Right cardiac atrium (tissue), 5 donors: Measurements from ENCODE around the gene PHACTR1. TPM values are rescaled to one million over a fixed set of nuclear protein-coding genes. Genes with fewer than 3 reads are reported as not detected.

ENCODE experiments used
- ATAC-seq, 2 donors: fragments of 200-7000 bp; cut with Tn5 transposase; one replicate each; pipeline versions ENCODE4 v1.8.0 to v1.9.1; 2020; ENCODE audit warnings: moderate library complexity in 2 of 2, mild to moderate bottlenecking in 1 of 2
- DNase-seq, 3 donors: peaks; one replicate each; pipeline ENCODE4 v3.0.0-alpha.2; 2020
- H3K27ac ChIP-seq: one replicate; pipeline ENCODE4 v1.5.1; 2013; ENCODE audit warnings: mild to moderate bottlenecking, low read length, control low read depth, moderate library complexity
- H3K27me3 ChIP-seq: one replicate; pipeline ENCODE4 v1.6.1; 2013; ENCODE audit not compliant: control insufficient read depth, insufficient read depth
- H3K4me1 ChIP-seq: one replicate; pipeline ENCODE4 v1.6.1; 2013; ENCODE audit warnings: low read length; ENCODE audit not compliant: control insufficient read depth, insufficient read depth
- H3K4me3 ChIP-seq: one replicate; pipeline ENCODE4 v1.5.1; 2013; ENCODE audit warnings: low read length, control low read depth
- H3K9me3 ChIP-seq: one replicate; pipeline ENCODE4 v1.6.1; 2013; ENCODE audit warnings: low read length; ENCODE audit not compliant: control insufficient read depth
- WGBS: extraction: QIAGEN DNeasy Blood & Tissue Kit; methylation state at CpG from one replicate; pipeline ENCODE4 v1.1.7; 2013; 5-methylcytosine and 5-hydroxymethylcytosine counted together
- intact Hi-C, 4 donors: fragments of 100-400 bp; cut with DNase I; formaldehyde crosslinking; loops; one replicate each; pipeline versions ENCODE4 v1.11.0 to v1.14.0; 2022 to 2023
- polyA plus RNA-seq: library from polyadenylated mRNA; stranded (reverse); fragments of 200-250 nt; gene quantifications from one replicate; pipeline ENCODE4 v1.2.3, GENCODE V29; 2013
- total RNA-seq, 4 donors: library from RNA; stranded (reverse); fragmentation: NEBNext Ultra II Directional; extraction: Animal tissue kit (Norgen Biotek cat#: 25700); gene quantifications; one replicate each; pipeline ENCODE4 v1.2.1, GENCODE V29; 2021
- donor health status: healthy with polysubstance abuse.
- donor health status: DM: no; HTN: yes; CAD: no.
- donor health status: DM: no; HTN: no; CAD: no.
- donor health status: DM: no; HTN: yes; CAD: no; lungs with severe emphysema.
- donor health status: DM: yes; HTN: yes; CAD: no.

The PHACTR1 gene
- total and polyA plus RNA-seq, 5 donors = 7.3 to 29.4 (median 25.1) TPM

DNA sequence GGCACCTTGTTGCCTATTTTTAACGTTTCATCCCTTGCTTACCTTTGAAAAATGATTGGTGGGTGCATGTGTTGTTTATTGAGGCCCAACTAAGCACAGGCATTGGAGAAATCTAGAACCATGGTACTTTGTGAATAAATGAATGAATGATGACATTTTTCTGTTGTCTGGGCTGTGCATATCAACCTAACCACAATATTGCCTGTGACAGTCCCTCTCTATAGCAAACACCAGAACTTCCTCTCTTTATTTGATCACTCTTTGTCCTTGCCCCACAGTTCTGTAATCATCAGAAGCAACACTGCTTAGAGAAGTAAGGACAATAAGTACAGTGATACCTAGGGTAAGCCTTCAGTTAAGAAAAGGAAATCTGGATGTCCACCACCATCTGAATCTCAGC, 536.7 kb downstream of the PHACTR1 start:
- DNase-seq (no peak), ATAC-seq (no peak)
- Histone ChIP-seq H3K4me1 (no peaks in the 10 kb centered on the region), H3K27ac (no peak overlapping the region), H3K9me3 (no peaks in the 10 kb centered on the region), H3K4me3 (no peak overlapping the region), H3K27me3 (no peaks in the 10 kb centered on the region)
- intact Hi-C loops = no loop called here
- WGBS = 88% methylated on average over 1 of the region's 1 CpG

DNA sequence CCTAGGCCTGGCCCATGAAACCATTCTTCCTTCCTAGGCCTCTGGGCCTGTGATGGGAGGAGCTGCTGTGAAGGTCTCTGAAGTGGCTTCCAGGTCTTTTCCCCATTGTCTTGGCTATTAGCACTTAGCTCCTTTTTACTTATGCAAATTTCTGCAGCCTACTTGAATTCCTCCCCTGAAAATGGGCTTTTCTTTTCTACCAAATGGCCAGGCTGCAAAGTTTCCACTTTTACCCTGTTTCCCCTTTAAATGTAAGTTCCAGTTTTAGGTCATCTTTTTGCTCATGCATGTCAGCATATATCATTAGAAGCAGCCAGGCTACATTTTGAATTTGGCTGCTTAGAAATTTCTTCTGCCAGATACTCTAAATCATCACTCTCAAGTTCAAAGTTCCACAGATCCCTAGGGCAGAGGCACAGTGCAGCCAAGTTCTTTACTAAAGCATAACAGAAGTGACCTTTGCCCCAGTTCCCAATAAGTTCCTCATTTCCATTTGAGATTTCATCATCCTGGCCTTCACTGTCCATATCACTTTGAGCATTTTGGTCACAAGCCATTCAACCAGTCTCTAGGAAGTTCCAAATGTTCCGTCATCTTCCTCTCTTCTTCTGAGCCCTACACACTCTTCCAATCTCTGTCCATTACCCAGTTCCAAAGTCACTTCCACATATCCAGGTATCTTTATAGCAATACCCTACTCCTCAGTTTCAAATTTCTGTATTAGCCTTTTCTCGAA, 539.9 kb downstream of the PHACTR1 start:
- intact Hi-C loops = no loop called here
- H3K27ac ChIP-seq = no peak overlapping the region
- DNase-seq = no peak
- no peaks in the 10 kb centered on the region for H3K27me3 ChIP-seq
- no peak overlapping the region for H3K4me3 ChIP-seq
- no peaks in the 10 kb centered on the region for H3K9me3 ChIP-seq
- no peak for ATAC-seq
- WGBS = 81% methylated on average over 2 of the region's 2 CpGs
- no peaks in the 10 kb centered on the region for H3K4me1 ChIP-seq

DNA sequence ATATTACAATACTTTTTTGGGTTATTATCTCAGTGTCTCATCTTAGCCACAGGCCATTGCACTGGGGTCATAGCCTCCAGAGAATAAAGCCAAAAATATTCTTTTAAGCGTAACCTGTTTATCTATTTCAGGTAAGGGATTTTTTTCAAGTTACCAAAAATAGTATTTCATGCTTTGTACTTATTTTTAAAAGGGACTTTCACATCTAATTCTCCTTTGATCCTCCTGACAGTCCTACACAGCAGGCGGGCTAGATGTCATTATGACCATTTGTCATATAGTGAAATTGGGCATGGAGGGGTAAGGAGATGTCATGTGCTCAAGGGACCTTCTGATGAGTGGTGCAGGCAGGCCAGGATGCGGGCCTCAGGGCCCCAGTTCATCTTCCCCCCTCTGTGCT, 542.8 kb downstream of the PHACTR1 start:
- no peaks in the 10 kb centered on the region for H3K9me3 ChIP-seq
- intact Hi-C loops = no loop called here
- 97% methylated on average over 3 of the region's 3 CpGs for WGBS
- H3K4me1 ChIP-seq = no peaks in the 10 kb centered on the region
- DNase-seq (no peak), ATAC-seq (no peak)
- no peak overlapping the region for H3K4me3 ChIP-seq
- H3K27me3 ChIP-seq = no peaks in the 10 kb centered on the region
- H3K27ac ChIP-seq = no peak overlapping the region

DNA sequence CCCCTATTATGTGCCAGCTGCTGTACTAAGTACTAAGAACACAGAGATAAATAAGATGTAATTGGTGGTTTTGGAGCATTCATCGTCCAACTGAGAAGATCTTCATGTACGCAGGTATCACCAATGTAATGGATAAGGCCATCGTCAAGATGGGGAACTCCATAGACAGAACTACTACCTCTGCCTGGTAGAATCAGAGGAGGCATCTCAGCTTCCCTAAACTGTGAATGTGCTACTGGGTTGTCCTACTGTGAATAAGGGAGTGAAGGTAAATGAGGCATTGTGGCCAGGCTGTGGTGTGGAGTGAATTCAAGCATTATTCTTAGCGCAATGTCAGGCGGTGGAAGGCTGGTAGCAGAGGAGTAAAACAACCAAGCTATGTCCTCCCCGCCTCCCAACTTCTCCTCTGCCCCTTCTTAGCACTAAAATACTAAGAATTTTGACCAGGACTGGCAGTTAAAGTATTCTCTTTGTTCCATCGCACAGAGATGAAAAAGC, 543.6 kb downstream of the PHACTR1 start:
- no peak for DNase-seq

DNA sequence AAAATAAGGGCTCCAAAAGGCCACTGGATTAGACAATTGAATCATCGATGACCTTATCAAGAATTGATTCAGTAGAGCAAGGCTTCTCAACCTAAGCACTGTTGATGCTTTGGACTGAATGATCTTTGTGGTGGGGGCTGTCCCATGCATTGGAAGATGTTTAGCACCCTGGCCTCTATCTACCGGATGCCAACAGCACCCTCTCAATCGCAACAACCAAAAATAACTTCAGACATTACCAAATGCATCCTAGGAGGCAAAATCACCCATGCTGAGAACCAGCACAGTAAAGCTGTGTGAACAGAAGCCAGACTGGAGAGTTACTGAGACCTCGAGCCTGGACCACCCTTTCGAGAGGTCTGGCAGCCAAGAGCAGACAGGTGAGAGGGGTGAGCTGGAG, 544.3 kb downstream of the PHACTR1 start:
- WGBS = 81% methylated on average over 5 of the region's 5 CpGs
- no peak overlapping the region for H3K27ac ChIP-seq
- H3K4me1 ChIP-seq = no peaks in the 10 kb centered on the region
- intact Hi-C loops = no loop called here
- H3K9me3 ChIP-seq = no peaks in the 10 kb centered on the region
- no peak overlapping the region for H3K4me3 ChIP-seq
- H3K27me3 ChIP-seq = no peaks in the 10 kb centered on the region
- ATAC-seq = no peak
- no peak for DNase-seq

More for the DNA sequence above, 543.6 kb downstream of the PHACTR1 start:
- no peak overlapping the region for H3K4me3 ChIP-seq
- no peaks in the 10 kb centered on the region for H3K27me3 ChIP-seq
- no peaks in the 10 kb centered on the region for H3K9me3 ChIP-seq
- no peak overlapping the region for H3K27ac ChIP-seq
- 91% methylated on average over 7 of the region's 7 CpGs for WGBS
- intact Hi-C loops = no loop called here
- no peak for ATAC-seq
- no peaks in the 10 kb centered on the region for H3K4me1 ChIP-seq

DNA sequence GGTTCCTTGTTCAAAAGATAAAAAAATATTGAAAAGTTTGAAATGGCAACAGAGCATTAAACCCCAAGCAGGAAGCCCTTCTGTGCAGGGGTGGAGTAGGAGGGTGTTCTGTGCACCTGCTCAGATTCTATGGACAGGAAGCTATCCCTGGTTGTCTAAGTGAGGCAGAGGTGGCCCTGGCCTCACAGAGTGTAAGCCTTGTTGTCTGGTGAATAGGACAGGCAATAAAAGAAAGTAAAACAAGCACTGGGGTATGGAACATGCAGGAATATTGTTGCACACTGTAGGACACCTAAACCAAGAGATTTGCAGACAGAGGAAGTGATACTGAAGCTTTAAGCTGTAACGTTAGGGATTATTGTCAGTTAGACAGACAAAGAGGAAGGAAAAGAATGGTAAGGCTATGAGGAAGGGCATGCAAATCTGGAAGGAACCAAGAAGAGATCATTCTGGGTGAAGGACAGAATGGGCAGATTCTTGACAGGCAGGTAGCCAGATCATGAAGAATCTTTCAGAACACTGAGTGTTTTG, 545.0 kb downstream of the PHACTR1 start:
- peak; percentile 22 to 39 for ATAC-seq
- intact Hi-C loops = no loop called here
- Histone ChIP-seq H3K4me1 (no peaks in the 10 kb centered on the region), H3K27ac (no peak overlapping the region), H3K9me3 (no peaks in the 10 kb centered on the region), H3K4me3 (no peak overlapping the region), H3K27me3 (no peaks in the 10 kb centered on the region)
- no peak for DNase-seq
- WGBS = 52% methylated on average over 1 of the region's 1 CpG

DNA sequence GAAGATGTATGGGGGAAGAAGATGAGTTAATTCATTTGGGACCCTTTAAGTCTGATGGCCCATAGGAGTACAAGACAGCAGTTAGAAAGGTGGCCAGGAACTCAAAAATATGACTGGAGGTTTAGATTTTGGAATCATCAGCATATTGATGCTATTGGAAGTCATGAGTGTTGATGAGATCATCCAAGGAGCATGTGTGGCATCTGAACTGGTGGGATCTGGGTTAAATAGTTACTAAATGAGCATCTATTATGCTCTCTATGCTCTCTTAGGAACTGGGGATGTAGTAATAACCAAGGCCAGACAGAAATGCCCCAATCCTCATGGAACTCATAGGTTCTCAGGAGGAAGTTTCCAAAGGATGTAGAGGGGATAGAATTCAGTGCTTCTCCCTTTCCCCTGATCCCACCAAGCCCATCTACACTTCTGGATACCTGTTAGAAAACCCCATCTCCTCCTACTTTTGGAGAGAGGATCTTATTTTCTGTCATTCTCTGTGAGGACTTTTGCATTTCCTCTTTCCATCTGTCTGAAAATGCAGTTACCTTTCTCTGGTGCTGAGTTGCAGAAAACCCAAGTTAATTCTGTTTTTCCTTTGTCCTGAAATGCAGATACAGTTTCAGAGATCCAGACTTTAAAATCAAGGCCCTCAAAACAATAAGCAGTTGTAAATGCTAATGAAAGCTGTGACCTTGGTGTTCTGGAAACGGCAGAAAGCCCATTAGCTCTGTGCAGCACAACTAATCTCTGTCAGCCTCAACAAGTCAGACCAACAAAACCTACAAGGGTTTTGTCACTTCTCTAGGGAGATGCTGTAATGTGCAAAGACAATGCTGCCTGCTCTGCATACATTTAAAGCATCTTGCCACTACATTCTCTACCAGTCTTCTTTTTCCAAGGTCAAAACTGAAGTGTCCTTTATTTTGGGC, 546.0 kb downstream of the PHACTR1 start:
- H3K4me3 ChIP-seq = no peak overlapping the region
- H3K27ac ChIP-seq = no peak overlapping the region
- intact Hi-C loops = no loop called here
- H3K9me3 ChIP-seq = no peaks in the 10 kb centered on the region
- 45% methylated on average over 1 of the region's 1 CpG for WGBS
- no peaks in the 10 kb centered on the region for H3K27me3 ChIP-seq
- ATAC-seq = no peak
- DNase-seq = no peak
- H3K4me1 ChIP-seq = no peaks in the 10 kb centered on the region

DNA sequence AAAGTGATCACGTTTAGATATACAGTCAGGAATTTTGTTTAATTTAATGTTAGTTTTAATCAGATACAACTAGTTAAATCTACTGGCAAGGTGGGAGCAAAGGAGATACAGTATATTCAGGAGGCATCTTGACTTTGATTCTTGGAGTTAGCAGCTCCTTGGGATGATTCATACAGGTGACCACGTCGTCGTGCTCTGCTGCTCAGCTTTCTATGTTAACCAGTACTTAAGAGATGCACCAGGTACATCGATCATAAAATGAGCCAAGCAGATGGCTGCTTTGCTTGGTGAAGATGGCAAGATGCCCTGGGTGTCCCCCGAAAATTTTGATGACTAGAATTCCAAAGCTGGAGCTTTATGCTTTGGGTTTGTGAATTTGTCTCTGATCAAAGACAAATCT, 547.1 kb downstream of the PHACTR1 start:
- intact Hi-C loops = no loop called here
- Histone ChIP-seq H3K27me3 (no peaks in the 10 kb centered on the region), H3K4me3 (no peak overlapping the region), H3K4me1 (no peaks in the 10 kb centered on the region), H3K9me3 (no peaks in the 10 kb centered on the region), H3K27ac (no peak overlapping the region)
- DNase-seq (no peak), ATAC-seq (no peak)
- 93% methylated on average over 6 of the region's 6 CpGs for WGBS

DNA sequence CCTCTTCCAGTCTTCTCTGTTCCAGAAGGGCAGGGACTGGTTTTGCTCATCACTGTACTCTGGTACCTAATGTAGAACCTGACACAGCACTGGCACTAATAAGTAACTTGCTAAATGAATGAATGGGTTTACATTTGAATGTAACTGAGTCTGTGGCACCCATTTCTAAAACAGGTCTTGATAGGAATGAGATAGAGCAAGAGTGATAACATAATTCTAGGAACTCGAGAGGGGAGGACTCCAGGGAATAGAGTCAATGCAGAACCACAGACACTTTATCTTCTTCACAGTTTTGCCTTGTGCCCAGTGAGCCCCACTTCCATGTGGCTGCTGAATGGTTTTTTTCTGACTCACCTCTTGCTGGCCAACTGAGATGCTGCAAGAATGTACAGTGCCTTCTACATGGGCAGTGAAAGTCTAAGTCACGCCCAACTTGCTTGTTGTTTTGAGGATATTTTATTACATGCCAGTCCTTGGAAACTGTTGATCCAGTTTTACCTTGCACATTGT, 550.6 kb downstream of the PHACTR1 start:
- intact Hi-C loops = no loop called here
- Histone ChIP-seq H3K9me3 (no peaks in the 10 kb centered on the region), H3K4me1 (no peaks in the 10 kb centered on the region), H3K27me3 (no peaks in the 10 kb centered on the region), H3K27ac (no peak overlapping the region), H3K4me3 (no peak overlapping the region)
- ATAC-seq (no peak), DNase-seq (no peak)
- 83% methylated on average over 2 of the region's 2 CpGs for WGBS

DNA sequence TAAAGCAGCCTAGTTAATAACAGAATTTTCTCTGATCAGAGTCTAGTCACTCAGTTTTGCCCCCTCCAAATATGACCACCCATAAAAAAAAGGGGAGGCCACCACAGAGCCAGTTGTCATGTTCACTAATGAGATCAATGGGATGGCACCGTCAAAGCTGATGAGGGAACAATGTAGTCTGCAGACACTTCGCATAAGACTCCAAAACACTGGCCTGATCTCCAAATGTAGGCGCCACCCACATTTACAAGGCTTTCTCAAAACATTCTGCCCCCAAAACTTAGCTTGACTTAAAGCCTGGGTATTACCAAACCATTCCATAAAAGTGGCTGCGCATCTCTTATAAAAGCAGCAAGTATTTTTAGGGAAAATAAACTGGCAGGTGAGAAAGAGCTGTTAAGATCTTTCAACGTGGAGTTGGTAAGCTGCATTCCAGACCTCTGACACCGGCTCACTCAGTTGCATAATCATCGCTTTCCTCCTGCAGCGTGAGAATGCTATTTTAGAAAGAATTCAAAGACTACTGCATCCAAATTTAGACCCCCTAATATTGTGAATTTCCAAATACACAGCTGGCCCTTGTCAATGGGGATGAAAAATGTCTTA, 552.4 kb downstream of the PHACTR1 start:
- WGBS = 54% methylated on average over 8 of the region's 8 CpGs
- ATAC-seq (no peak), DNase-seq (no peak)
- H3K27ac ChIP-seq = no peak overlapping the region
- H3K4me1 ChIP-seq = no peaks in the 10 kb centered on the region
- intact Hi-C loops = no loop called here
- no peaks in the 10 kb centered on the region for H3K27me3 ChIP-seq
- no peak overlapping the region for H3K4me3 ChIP-seq
- H3K9me3 ChIP-seq = no peaks in the 10 kb centered on the region
